GM06990 (cell line): ENCODE data around the gene SCN4B.
"Not testable (repeated sequence)": the region's sequence is repeated elsewhere in the genome, so short reads cannot be mapped to it uniquely, and the experiment has no call there.

ENCODE experiments used
- DNase-seq: peaks from one replicate; pipeline ENCODE4 v3.0.0-alpha.2; 2011; ENCODE audit not compliant: insufficient read length; ENCODE audit errors: extremely low read depth
- H3K27me3 ChIP-seq: replicated peaks from 2 replicates; pipeline ENCODE4 v1.6.0; 2011; ENCODE audit warnings: low read length; ENCODE audit not compliant: control insufficient read depth, insufficient read depth
- H3K36me3 ChIP-seq: 2 replicates; pipeline ENCODE4 v1.5.1; 2011; ENCODE audit warnings: low read length; ENCODE audit not compliant: control insufficient read depth, insufficient read depth
- H3K4me3 ChIP-seq: replicated peaks from 2 replicates; pipeline ENCODE4 v1.5.1; 2011; ENCODE audit warnings: low read depth, mild to moderate bottlenecking, control low read depth, low read length
- TF ChIP-seq, protein P1 (sequence below): IDR thresholded peaks from 2 replicates; pipeline ENCODE4 v1.5.1; 2011; ENCODE audit warnings: low read length, control low read depth, mild to moderate bottlenecking, inconsistent platforms; ENCODE audit not compliant: insufficient read depth, poor library complexity, severe bottlenecking

The SCN4B gene

DNA sequence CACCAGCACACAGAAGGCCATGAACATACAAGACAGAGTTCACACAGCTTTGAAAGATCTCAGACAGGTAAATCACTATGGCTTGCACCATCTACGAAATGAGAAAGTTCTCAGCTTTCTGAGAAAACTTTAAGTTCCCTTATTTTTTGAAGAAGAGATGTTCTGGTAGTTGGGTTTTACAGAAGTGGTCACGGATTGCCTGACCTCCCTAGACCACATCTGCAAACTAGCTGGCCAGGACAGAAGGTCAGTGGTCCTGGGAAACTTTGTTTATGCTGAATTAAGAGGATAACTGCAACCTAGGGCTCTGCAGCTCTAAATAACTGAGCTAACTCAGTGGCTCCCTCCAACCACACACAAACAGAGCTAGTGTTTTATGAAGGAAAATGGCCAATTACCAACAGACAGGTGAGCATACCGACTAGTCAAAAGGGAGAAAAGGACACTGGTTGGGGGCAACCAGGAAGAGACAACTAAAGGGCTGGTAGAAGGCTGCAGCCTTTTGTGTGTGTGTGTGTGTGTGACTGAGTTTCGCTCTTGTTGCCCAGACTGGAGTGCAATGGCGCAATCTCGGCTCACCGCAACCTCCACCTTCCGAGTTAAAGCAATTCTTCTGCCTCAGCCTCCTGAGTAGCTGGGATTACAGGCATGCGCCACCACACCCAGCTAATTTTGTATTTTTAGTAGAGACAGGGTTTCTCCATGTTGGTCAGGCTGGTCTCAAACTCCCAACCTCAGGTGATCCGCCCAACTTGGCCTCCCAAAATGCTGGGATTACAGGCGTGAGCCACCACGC, 32.4 kb upstream of the SCN4B start:
- no peak overlapping the region for H3K4me3 ChIP-seq
- DNase-seq: no peak
- H3K36me3 ChIP-seq: no peaks in the 10 kb centered on the region
- TF ChIP-seq, protein P1, sequence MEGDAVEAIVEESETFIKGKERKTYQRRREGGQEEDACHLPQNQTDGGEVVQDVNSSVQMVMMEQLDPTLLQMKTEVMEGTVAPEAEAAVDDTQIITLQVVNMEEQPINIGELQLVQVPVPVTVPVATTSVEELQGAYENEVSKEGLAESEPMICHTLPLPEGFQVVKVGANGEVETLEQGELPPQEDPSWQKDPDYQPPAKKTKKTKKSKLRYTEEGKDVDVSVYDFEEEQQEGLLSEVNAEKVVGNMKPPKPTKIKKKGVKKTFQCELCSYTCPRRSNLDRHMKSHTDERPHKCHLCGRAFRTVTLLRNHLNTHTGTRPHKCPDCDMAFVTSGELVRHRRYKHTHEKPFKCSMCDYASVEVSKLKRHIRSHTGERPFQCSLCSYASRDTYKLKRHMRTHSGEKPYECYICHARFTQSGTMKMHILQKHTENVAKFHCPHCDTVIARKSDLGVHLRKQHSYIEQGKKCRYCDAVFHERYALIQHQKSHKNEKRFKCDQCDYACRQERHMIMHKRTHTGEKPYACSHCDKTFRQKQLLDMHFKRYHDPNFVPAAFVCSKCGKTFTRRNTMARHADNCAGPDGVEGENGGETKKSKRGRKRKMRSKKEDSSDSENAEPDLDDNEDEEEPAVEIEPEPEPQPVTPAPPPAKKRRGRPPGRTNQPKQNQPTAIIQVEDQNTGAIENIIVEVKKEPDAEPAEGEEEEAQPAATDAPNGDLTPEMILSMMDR: no peak
- no peaks in the 10 kb centered on the region; the same call in none of the 2 replicates for H3K27me3 ChIP-seq

DNA sequence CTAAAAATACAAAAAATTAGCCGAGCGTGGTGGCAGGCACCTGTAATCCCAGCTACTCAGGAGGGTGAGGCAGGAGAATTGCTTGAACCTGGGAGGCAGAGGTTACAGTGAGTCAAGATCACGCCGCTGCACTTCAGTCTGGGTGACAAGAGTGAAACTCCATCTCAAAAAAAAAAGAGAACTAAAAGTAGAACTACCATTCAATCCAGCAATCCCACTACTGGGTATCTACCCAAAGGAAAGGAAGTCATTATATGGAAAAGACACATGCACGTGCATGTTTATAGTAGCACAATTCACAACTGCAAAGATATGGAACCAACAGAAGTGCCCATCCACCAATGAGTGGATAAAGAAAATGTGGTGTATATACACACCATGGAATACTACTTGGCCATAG, 31.1 kb upstream of the SCN4B start:
- H3K36me3 ChIP-seq, H3K4me3 ChIP-seq, DNase-seq, H3K27me3 ChIP-seq: not testable (repeated sequence)

DNA sequence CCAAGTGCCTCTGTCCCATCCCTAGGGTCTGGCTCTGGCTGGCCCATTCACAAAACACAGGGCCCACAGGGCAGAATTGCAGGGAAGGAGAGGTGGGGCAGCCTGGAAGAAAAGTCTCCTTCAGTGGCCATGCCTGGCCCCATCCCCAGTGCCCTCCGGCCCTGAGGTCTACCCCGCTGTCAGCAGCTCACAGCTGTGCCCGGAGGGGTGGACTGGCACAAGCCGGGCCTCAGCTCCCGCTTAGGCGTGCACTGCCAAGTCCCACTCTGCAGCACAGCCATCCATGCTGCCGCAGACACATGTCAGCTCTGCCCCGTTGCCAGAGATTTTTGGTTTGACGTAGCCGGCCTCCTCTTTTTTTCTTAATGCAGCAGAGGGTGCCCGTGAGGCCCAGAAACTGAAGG, 27.7 kb upstream of the SCN4B start:
- TF ChIP-seq, protein P1: no peak
- no peak for DNase-seq
- Histone ChIP-seq H3K36me3 (no peaks in the 10 kb centered on the region), H3K27me3 (no peaks in the 10 kb centered on the region; the same call in none of the 2 replicates), H3K4me3 (no peak overlapping the region)

DNA sequence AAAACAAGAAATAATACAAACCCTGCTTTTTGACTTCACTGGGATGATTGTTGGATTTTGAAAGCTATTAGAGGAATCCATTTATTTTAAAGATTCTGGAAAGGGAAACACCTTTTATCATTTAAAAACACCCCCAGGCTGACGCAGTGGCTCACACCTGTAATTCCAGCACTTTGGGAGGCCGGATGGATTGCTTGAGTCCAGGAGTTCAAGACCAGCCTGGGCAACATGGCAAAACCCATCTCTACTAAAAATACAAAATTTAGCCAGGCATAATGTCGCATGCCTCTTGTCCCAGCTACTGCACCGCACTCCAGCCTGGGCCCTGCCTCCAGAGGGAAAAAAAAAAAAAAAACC, 24.1 kb upstream of the SCN4B start:
- no peaks in the 10 kb centered on the region for H3K36me3 ChIP-seq
- no peaks in the 10 kb centered on the region; the same call in 1 of the 2 replicates for H3K27me3 ChIP-seq
- TF ChIP-seq, protein P1: no peak
- DNase-seq: no peak
- no peak overlapping the region for H3K4me3 ChIP-seq

DNA sequence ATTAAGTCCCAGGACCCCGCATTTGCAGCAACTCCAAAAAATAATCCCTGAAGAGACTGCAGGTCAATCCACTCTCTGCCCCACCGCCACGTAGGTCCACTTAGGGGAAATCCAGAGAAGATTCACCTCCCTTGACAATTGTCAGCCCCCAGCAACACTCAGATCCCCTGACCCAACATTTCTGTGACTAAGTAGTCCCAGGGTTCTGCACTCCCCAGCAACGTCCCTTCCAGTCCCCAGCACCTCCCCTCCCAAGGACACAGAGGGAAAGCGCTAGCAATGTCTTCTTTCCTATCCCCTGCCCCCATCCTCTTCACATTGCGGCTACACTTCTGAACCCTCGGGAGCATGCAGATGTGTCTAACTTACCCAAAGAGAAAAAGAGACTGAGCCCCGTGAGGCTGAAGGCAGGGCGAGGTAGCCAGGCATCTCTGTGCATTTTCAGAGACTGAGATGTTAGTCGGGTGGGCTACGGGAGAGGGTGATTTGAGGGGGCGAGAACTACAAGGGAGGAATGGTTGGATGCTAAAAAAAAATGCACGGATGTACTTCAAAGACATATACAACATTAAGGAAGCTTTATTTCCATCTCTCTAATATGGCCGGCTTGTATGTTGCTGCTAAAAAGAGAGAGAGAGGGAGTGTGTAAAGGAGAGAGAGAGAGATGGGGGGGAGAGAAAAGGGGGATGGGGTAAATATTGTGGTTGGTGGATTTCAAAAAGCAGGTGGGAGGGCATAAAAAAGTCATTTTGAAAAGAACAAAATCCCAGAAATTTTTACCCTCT, 23.6 kb upstream of the SCN4B start, which contains the start of gene SCN2B:
Gene SCN2B, minus strand, starts transcription at position 647 of the 785 bp plus-strand sequence. Its CDS starts 208 bp downstream, at position 439.
- Histone ChIP-seq H3K4me3 (no peak within 1 kb of the TSS), H3K36me3 (no peaks in the 10 kb centered on the region), H3K27me3 (no peaks in the 10 kb centered on the region; the same call in 1 of the 2 replicates)
- DNase-seq: no peak
- TF ChIP-seq, protein P1: no peak
